Measurements from ENCODE around the gene B3GNT5. TPM values are rescaled to one million over a fixed set of nuclear protein-coding genes. Genes with fewer than 3 reads are reported as not detected.

The B3GNT5 gene
- total RNA-seq, 1 experiment from 2014 or later: 22.8 TPM

DNA sequence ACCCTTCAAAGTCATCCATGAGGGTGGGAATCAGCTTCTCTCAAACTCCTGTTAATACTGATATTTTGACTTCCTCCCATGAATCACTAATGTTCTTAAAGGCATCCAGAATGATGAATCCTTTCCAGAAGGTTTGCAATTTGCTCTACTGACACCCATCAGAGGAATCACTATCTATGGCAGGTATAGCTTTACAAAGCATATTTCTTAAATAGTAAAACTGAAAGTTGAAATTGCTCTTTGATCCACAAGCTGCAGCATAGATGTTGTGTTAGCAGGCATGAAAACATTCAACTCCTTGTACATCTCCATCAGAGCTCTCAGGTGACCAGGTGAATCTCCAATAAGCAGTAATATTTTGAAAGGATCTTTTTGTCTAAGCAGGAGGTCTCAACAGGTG lies 66.3 kb downstream of the B3GNT5 start:
- Histone ChIP-seq H3K4me3 (ENCODE audit: low read depth in 2 of 2, low read length in 2 of 2) (no peak overlapping the region), H3K36me3 (ENCODE audit: control insufficient read depth, insufficient read depth, low read length) (no peaks in the 10 kb centered on the region), H3K27me3 (ENCODE audit: control insufficient read depth, insufficient read depth, low read length) (no peaks in the 10 kb centered on the region), H3K27ac (ENCODE audit: low read length) (no peak overlapping the region), H3K4me1 (ENCODE audit: control insufficient read depth, insufficient read depth, low read length) (no peaks in the 10 kb centered on the region), H3K9me3 (ENCODE audit: control insufficient read depth, insufficient read depth, low read depth, low read length) (no peaks in the 10 kb centered on the region)
- in situ Hi-C loops (cut with HindIII; ENCODE audit: low pct_unique_long_range_greater_than_20kb, low sequenced_read_pairs) (no loop called here), intact Hi-C loops (cut with micrococcal nuclease; ENCODE audit: unreplicated experiment) (no loop called here)
- ChIA-PET POLR2A (no interaction called here), CTCF (no interaction called here)
- TF ChIP-seq, protein P1, sequence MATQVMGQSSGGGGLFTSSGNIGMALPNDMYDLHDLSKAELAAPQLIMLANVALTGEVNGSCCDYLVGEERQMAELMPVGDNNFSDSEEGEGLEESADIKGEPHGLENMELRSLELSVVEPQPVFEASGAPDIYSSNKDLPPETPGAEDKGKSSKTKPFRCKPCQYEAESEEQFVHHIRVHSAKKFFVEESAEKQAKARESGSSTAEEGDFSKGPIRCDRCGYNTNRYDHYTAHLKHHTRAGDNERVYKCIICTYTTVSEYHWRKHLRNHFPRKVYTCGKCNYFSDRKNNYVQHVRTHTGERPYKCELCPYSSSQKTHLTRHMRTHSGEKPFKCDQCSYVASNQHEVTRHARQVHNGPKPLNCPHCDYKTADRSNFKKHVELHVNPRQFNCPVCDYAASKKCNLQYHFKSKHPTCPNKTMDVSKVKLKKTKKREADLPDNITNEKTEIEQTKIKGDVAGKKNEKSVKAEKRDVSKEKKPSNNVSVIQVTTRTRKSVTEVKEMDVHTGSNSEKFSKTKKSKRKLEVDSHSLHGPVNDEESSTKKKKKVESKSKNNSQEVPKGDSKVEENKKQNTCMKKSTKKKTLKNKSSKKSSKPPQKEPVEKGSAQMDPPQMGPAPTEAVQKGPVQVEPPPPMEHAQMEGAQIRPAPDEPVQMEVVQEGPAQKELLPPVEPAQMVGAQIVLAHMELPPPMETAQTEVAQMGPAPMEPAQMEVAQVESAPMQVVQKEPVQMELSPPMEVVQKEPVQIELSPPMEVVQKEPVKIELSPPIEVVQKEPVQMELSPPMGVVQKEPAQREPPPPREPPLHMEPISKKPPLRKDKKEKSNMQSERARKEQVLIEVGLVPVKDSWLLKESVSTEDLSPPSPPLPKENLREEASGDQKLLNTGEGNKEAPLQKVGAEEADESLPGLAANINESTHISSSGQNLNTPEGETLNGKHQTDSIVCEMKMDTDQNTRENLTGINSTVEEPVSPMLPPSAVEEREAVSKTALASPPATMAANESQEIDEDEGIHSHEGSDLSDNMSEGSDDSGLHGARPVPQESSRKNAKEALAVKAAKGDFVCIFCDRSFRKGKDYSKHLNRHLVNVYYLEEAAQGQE (IDR thresholded peaks at IDR 0.05; ENCODE audit: insufficient read depth in 1 of 2, low read depth in 2 of 2, low read length in 1 of 2): no peak
- TF ChIP-seq, protein P2, sequence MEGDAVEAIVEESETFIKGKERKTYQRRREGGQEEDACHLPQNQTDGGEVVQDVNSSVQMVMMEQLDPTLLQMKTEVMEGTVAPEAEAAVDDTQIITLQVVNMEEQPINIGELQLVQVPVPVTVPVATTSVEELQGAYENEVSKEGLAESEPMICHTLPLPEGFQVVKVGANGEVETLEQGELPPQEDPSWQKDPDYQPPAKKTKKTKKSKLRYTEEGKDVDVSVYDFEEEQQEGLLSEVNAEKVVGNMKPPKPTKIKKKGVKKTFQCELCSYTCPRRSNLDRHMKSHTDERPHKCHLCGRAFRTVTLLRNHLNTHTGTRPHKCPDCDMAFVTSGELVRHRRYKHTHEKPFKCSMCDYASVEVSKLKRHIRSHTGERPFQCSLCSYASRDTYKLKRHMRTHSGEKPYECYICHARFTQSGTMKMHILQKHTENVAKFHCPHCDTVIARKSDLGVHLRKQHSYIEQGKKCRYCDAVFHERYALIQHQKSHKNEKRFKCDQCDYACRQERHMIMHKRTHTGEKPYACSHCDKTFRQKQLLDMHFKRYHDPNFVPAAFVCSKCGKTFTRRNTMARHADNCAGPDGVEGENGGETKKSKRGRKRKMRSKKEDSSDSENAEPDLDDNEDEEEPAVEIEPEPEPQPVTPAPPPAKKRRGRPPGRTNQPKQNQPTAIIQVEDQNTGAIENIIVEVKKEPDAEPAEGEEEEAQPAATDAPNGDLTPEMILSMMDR (IDR thresholded peaks at IDR 0.05): no peak
- TF ChIP-seq TCF7L2 (IDR thresholded peaks at IDR 0.05; ENCODE audit: low read depth, low read length) (no peak), SIN3A (IDR thresholded peaks at IDR 0.05; ENCODE audit: borderline replicate concordance, insufficient read depth, low read depth, low read length) (no peak), POLR2AphosphoS5 (IDR thresholded peaks at IDR 0.05; ENCODE audit: low read depth, low read length) (no peak)
- ATAC-seq: no peak
- DNase-seq (ENCODE audit: low read depth, low spot score): no peak
- BruUV-seq (replicated peaks): no TSS peak

Other genes with a start within 250 kb of the B3GNT5 start
- gene MCCC1, start 153.8 kb upstream of the B3GNT5 start, total RNA-seq (2021; ENCODE audit: unreplicated experiment): 24.2 TPM
- gene LAMP3, start 90.5 kb upstream of the B3GNT5 start, total RNA-seq (2021; ENCODE audit: unreplicated experiment): 3.1 TPM
- 1.0 TPM for gene MCF2L2, start 175.4 kb downstream of the B3GNT5 start, total RNA-seq (2021; ENCODE audit: unreplicated experiment)

Data from Panc1 (cell line).